GM19438 (cell line): Measurements from ENCODE around the gene KLHL9.
"Not testable (repeated sequence)": the region's sequence is repeated elsewhere in the genome, so short reads cannot be mapped to it uniquely, and the experiment has no call there.

Source experiments
- ATAC-seq: cut with Tn5 transposase; IDR thresholded peaks from one replicate; pipeline ENCODE4 v1.9.1; 2021; ENCODE audit warnings: low read depth; ENCODE audit not compliant: unreplicated experiment

KLHL9 gene

DNA sequence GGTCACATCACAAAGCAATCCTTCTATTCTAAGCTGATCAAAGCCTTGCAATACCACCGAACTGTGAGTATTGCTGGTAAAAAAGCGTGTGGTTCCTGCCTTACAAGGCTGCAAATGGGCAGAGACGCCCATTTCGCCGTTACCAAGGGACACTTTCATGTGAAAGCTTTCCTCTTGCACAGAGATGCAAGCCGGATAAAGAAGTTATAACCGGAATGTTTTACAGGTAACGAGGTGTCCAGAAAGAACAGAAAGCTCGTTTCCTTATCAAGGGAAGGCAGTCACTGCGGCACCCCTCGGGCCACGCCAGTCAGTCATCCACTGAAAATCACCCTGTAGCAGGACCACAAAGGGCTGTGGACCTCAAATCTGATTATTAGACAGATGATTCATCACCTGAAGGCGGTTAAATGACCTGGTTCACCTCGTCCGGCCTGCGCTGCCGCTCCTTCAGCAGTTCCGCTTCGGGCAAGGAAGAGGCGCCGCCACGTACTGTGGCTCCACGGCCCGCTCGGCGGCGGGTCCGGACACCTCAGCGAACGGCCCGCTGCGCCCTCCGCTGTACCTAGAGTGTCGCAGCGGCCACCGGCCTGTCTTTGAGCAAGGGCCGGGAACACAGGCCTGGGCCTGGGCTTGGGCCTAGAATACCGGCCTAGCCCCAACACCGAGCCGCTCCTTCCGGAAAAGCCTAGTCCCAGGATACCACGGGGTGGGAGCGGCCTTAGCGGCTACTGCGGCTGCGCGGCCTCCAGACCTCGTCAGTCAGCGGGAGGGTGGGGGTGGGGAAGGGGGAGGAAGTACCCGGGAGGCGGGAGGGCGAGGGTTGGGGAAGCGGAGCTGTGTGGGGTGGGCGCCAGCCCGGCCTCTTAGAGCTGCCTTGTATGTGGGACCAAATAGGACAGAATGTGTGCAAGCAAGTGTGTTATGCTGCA, at the start of gene KLHL9:
Gene KLHL9, minus strand, starts transcription at position 704 of the 932 bp plus-strand sequence. Its CDS starts 545 bp downstream, at position 159.
- ATAC-seq, result peak; percentile 88

- no peak for ATAC-seq
These were observed 48.4 kb upstream of the KLHL9 start for GRCh38 chr9:21383627-21384026.

GRCh38 chr9:21381448-21382339, 46.5 kb upstream of the KLHL9 start:
- peak; percentile 98 for ATAC-seq

DNA sequence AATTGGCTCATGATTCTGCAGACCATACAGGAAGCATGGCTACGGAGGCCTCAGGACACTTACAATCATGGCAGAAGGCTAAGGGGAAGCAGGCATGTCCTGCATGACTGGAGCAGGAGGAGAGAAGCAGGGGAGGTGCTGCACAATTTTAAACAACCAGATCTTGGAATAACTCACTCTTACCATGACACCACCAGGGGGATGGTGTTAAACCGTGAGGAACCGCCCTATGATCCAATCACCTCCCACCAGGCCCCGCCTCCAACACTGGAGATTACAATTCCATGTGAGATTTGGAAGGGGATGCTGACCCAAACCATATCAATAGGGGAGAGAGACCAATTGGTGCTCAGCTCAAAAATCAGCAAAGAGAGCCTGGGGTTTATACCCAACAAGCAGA, 36.3 kb upstream of the KLHL9 start:
- not testable (repeated sequence) for ATAC-seq

GRCh38 chr9:21367957-21368356, 32.8 kb upstream of the KLHL9 start, which contains the start of gene IFNA13:
Gene IFNA13 (minus strand): TSS chr9:21368057. CDS start chr9:21368010, 47 bp downstream.
- ATAC-seq, result no peak

- ATAC-seq, result peak; percentile 70
These were observed 32.0 kb upstream of the KLHL9 start for GRCh38 chr9:21367169-21367568.

DNA sequence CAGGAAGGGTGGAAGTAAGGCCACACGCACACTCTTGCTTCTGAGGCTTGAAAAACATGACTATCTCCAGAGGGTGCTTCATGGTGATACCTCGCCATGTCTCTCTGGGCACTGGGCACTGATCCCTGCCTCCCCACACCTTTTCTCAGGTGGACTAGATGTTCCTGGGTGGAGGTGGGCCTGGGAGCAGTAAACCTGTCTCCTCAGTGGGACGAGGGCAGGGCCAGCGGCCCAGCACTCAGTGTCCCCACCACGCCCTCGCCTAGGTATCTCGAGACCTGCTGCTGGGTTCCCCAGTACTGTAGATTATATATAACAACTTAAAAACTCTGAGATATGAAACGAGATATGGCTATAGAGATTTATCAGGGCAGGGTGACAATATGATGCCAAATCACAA, 27.1 kb upstream of the KLHL9 start:
- ATAC-seq, result no peak

DNA sequence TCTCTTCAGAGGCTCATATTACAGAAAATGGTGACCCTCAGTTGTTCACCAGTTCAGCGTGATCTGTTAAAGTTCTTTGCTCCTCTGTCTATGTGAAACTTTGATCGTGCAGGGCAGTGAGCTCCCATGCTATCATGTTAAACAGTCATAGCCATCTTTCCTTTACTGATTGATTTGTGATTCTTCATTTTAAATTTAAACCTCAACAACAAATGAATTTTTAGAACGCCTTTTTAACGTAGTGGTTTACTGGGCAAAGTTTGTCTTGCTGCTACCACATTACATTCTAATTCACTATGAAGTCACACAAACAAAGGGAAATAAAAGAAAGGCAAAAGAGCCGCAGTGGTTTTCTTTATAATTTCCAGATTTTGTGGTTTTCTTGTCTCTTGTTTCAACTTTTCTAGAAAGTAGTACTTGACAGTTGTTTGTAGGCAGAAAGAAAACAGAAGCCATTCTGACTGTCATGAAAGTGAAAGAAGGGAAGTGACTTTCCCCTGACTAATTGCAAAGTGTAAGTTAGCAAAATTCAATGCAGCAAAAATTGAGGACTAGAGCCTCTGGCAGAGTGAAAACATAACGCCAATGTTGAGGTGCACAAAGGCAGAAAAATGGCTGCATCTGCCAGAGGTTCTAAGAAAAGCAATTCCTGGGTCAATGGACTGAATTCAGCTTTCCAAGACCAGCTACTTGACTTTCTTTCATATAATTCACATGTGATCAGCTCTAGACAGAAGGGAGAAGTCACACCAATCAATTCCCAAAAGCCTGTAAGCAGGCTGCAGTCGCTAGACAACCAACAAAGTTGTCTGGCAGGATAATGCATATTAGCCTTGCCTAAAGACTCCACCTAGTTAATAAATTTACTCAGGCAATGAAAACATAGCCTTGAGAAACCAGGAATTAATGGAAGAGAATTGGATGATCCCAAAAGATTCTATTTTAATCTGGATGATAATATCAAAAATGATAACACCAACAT, 22.6 kb upstream of the KLHL9 start:
- peak; percentile 75 for ATAC-seq

- no peak for ATAC-seq
These were observed 15.6 kb upstream of the KLHL9 start, which contains the start of gene IFNA6 for GRCh38 chr9:21350787-21351186. Gene IFNA6 (minus strand): TSS chr9:21350887. CDS start chr9:21350887, 0 bp downstream.

DNA sequence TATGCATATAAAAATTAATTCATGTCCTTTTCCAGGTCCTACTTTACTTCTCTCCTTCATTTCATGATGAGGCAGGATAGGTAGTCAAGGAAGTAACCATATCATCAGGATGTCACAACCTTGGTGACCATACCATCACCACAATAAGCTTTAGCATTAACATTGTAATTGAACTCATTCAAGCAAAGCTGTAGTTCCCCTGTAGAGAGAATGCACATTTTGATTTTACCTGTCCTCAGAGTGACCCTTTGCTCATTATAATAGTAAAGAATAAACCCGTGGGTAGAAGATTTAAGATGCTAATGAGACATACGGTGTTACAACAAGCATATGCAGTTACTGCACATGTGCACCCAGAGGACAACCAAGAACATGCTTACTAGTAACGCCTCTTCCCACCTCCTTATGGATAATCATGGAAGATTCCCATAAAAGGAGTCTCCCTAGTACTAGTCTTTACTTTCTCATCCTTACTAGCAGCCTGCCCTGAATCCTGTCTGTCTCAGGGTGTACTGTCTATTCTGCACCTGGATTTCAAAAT, 13.3 kb upstream of the KLHL9 start:
- no peak for ATAC-seq

- ATAC-seq, result no peak
These were observed 5.5 kb upstream of the KLHL9 start for GRCh38 chr9:21340735-21341134.

- no peak for ATAC-seq
These were observed 1.3 kb upstream of the KLHL9 start for GRCh38 chr9:21336457-21336856.

GRCh38 chr9:21333226-21333625, 2.0 kb downstream of the KLHL9 start:
- ATAC-seq, result no peak

DNA sequence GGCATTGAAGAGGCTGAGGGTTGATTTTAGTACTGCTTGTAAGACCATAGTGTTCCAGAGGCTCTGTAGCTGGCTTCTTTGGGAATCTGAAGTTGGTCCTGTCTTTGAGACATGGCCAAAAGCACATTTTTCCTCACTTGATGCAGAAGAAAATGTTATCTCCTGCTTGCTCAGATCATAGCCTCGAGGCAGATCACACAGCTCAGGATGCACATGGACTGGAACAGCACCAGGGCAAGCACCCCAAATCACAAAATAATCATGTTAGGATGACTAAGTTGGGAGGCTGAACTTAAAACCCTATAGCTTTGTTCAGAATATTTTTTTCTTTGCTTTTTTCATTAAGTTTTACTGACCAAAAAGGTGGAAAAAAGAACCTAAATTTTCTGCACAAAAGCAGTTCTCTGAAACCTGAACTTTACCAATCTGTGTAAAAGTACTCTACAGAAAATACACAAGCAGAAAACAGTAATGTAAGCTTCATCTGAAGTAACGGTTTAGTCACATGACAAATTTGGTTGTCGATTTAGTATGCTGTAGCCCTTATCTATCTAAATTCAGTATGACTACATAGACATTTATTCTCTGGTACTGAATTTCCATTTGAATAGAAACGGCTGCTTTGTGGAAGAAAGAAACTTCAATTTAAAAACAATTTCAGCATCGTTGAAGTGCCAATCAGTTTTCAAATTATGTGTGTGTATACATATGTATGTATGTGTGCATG, 3.4 kb downstream of the KLHL9 start:
- ATAC-seq, result no peak

DNA sequence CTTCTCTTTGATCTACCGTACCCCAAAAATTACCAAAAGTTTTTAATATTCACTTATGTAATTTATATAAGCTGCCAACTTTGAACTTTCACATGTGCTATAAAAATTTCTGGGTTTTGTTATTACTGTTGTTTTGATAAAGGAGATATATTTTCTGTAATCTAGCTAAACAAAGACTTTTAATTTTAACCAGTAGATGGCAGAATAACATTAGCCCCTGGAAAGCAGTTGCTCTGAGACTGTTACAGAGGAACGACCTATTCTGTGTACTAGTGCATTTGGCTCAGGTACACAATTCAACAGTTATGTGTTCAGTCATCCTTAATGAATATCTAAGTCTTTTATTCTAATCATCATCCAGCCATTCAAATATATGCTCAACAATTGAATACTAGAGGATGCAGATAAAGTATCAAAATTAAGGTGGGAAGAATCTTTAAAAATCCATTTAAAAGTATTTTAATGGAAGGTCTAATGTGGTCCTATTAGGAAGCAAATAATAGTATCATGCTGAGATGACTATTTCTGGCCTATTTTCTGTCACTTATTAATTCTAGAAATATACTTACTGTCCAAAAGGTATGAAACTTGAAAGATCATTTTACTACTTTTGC, 8.6 kb downstream of the KLHL9 start:
- ATAC-seq, result peak; percentile 82

GRCh38 chr9:21324047-21324446, 11.2 kb downstream of the KLHL9 start:
- ATAC-seq, result no peak

- ATAC-seq, result no peak
These were observed 12.2 kb downstream of the KLHL9 start for GRCh38 chr9:21322911-21323461.

DNA sequence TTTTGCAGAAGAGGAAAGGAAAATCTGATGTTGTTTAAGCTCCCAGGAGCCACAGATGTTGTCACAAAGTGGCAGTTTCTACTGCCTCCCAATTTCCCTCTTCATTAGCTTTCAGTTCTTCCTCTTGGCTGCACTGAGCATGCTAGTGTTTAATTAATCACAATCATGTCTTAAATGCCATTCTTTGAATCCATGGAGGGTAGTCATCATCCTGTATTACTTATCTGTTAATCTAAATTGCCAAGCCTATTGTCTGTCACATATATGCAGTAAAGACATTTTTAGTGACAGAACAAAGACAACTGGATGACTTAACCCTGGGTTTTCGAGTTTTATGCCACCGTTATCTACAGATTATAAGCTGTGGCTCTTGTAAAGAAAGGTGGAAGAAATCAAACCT, 14.7 kb downstream of the KLHL9 start:
- no peak for ATAC-seq
